NCI-H748 (cell line): ENCODE results near the gene FAM168A.

Experiments used
- DNase-seq: peaks from one replicate; lab custom pipeline; 2025; ENCODE audit not compliant: unreplicated experiment; lab: John Stamatoyannopoulos, UW

FAM168A gene

GRCh38 chr11:73559743-73560142, 38.2 kb downstream of the FAM168A start:
- no peak for DNase-seq

GRCh38 chr11:73556966-73557365, 40.9 kb downstream of the FAM168A start:
- no peak for DNase-seq

GRCh38 chr11:73555615-73556014, 42.3 kb downstream of the FAM168A start:
- DNase-seq, result no peak

- DNase-seq, result no peak
Measured at GRCh38 chr11:73554671-73555320, 43.1 kb downstream of the FAM168A start.

GRCh38 chr11:73553266-73553665, 44.6 kb downstream of the FAM168A start:
- DNase-seq, result no peak

- DNase-seq, result no peak
Measured at GRCh38 chr11:73551677-73552076, 46.2 kb downstream of the FAM168A start.

- DNase-seq, result no peak
Measured at GRCh38 chr11:73549376-73549775, 48.5 kb downstream of the FAM168A start.

GRCh38 chr11:73547706-73548595, 50.0 kb downstream of the FAM168A start:
- no peak for DNase-seq

- DNase-seq, result no peak
Measured at GRCh38 chr11:73542175-73542574, 55.7 kb downstream of the FAM168A start.

GRCh38 chr11:73539506-73540084, 58.3 kb downstream of the FAM168A start:
- DNase-seq, result no peak

GRCh38 chr11:73538381-73538872, 59.5 kb downstream of the FAM168A start:
- no peak for DNase-seq

GRCh38 chr11:73537969-73538368, 59.9 kb downstream of the FAM168A start:
- no peak for DNase-seq

GRCh38 chr11:73536961-73537360, 61.0 kb downstream of the FAM168A start:
- no peak for DNase-seq

- no peak for DNase-seq
Measured at GRCh38 chr11:73532310-73532709, 65.6 kb downstream of the FAM168A start.

- no peak for DNase-seq
Measured at GRCh38 chr11:73531386-73531785, 66.5 kb downstream of the FAM168A start.

GRCh38 chr11:73530109-73530508, 67.8 kb downstream of the FAM168A start:
- DNase-seq, result no peak

GRCh38 chr11:73529204-73529530, 68.7 kb downstream of the FAM168A start:
- DNase-seq, result no peak

- DNase-seq, result no peak
Measured at GRCh38 chr11:73528483-73529203, 69.3 kb downstream of the FAM168A start.

GRCh38 chr11:73528013-73528412, 69.9 kb downstream of the FAM168A start:
- no peak for DNase-seq

GRCh38 chr11:73525611-73526010, 72.3 kb downstream of the FAM168A start:
- DNase-seq, result no peak

GRCh38 chr11:73524774-73525173, 73.1 kb downstream of the FAM168A start:
- DNase-seq, result no peak
